Suprapubic skin (tissue), 4 donors: ENCODE data around the gene INPP5B.

Experiments used
- POLR2A ChIP-seq, 2 donors: fragments of 450-650 bp; IDR thresholded peaks; one replicate each; pipeline ENCODE4 v1.6.1; 2017; ENCODE audit warnings: antibody characterized with exemption in 2 of 2, mild to moderate bottlenecking in 2 of 2, moderate library complexity in 2 of 2
- POLR2AphosphoS5 ChIP-seq, 3 donors: sonication (generic); formaldehyde crosslinking; IDR thresholded peaks; one replicate each; pipeline ENCODE4 v1.6.1; 2017; ENCODE audit warnings: antibody characterized with exemption in 3 of 3
- TF ChIP-seq, protein P1 (sequence below), 2 donors: fragments of 200-600 bp in 1 of 2; fragments of 450-650 bp in 1 of 2; sonication (generic) in 1 of 2; IDR thresholded peaks; one replicate each; pipeline ENCODE4 v1.5.1; 2016 to 2019; ENCODE audit warnings: antibody characterized with exemption in 2 of 2, mild to moderate bottlenecking in 1 of 2, moderate library complexity in 1 of 2

DNA sequence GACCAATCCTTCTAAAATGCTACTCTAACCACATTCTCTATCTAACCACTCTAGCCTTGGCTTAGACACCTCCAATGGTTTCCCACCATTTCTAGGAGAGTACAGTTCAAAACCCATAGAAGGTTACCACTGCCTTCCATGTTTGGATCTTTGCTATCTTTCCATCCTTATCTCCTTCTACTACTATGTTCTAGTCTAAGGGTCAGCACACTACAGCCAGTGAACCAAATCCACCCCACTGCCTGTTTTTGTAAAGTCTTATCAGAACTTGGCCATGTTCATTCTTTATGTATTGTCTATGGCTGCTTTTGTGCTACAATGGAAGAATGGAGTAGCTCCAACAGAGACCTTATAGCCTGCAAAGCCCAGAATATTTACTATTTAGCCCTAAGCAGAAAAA lies 93.7 kb downstream of the INPP5B start:
- TF ChIP-seq, protein P1, sequence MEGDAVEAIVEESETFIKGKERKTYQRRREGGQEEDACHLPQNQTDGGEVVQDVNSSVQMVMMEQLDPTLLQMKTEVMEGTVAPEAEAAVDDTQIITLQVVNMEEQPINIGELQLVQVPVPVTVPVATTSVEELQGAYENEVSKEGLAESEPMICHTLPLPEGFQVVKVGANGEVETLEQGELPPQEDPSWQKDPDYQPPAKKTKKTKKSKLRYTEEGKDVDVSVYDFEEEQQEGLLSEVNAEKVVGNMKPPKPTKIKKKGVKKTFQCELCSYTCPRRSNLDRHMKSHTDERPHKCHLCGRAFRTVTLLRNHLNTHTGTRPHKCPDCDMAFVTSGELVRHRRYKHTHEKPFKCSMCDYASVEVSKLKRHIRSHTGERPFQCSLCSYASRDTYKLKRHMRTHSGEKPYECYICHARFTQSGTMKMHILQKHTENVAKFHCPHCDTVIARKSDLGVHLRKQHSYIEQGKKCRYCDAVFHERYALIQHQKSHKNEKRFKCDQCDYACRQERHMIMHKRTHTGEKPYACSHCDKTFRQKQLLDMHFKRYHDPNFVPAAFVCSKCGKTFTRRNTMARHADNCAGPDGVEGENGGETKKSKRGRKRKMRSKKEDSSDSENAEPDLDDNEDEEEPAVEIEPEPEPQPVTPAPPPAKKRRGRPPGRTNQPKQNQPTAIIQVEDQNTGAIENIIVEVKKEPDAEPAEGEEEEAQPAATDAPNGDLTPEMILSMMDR (IDR thresholded peaks at IDR 0.05) = no peak
- TF ChIP-seq POLR2AphosphoS5 (IDR thresholded peaks at IDR 0.05) (no peak), POLR2A (IDR thresholded peaks at IDR 0.05) (no peak)
